GM18951 (cell line): ENCODE data around the gene MAP3K2.
"Not testable (repeated sequence)": the region's sequence is repeated elsewhere in the genome, so short reads cannot be mapped to it uniquely, and the experiment has no call there.

ENCODE experiments used
- POLR2A ChIP-seq: IDR thresholded peaks from 4 replicates; pipeline ENCODE4 v1.6.1; 2011; ENCODE audit warnings: mild to moderate bottlenecking; ENCODE audit not compliant: insufficient read length, insufficient read depth; ENCODE audit errors: extremely low read depth
- in situ Hi-C: fragments of 300-500 bp; cut with MboI; formaldehyde crosslinking; loops from one replicate; pipeline ENCODE4 v1.12.0; 2022; ENCODE audit warnings: low sequenced_read_pairs, mixed read lengths, inconsistent platforms; ENCODE audit not compliant: unreplicated experiment

Gene MAP3K2

DNA sequence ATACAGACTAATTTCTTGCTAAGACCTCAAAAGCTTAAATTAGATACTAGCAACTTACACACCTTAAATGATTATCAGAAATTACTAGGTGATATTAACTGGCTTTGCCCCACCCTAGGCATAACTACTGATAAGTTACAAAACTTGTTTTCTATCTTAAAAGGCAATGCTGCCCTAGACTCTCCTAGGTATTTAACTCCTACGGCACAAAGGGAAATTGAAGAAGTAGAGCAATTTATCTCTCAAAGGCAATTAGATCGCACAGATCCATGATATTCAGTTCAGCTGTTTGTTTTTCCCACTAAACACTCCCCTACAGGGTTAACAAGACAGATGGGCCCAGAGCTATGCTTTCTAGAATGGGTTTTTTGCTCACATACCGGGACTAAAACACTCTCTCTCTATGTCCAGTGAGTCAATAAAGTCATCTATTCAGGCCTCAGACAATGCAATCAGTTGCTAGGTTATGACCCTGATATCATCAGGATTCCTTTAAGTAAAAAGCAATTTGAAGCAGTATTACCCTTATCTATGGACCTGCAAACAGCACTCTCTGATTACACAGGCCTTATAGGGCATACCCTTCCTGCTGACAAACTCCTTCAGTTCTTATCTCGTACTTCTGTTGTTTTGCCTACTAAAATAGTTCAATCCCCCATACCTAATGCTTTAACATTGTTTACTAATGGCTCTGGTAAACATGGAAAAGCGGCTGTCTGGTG, 14.3 kb downstream of the MAP3K2 start:
- in situ Hi-C loops = no loop called here

DNA sequence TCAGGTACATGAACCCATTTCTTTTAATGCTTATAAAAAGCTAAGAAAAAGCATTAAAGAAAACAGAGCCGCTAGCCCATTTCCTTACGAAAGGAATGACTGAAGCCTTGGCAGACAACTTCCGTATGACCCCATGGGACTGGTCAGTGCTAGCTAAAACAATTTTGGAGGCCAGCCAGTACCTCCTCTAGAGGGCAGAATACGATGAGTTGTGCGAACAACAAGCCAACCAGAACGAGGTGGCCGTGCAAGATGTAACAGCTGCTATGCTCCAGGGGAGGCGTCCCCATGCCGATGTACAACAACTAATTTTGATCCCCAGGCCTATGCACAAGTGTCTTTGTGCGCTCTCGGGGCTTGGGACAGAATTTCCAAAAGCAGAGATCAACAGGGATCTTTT, 16.7 kb downstream of the MAP3K2 start:
- TF ChIP-seq POLR2A = no peak
- in situ Hi-C loops = no loop called here

More for the DNA sequence above, 14.3 kb downstream of the MAP3K2 start:
- no peak for TF ChIP-seq POLR2A

DNA sequence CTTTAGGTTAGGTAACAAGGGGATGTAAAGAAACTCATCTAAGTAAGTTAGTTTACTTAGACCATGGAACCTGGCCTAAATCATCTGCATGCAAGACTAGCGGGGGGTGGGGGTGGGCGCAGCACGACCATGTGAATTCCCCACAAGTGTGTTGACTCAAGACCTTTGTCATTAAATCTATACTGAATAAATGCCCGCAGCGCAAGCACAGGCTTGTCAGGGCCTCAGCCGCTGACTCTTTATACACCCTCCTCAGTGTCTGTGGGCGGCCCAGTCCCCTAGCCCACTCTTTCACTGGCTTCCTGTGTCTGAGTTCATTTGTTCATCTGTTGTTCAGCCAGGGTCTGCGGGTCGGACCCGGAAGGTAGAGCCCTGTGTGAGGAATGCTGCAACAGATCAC, 17.8 kb downstream of the MAP3K2 start:
- in situ Hi-C loops = no loop called here
- no peak for TF ChIP-seq POLR2A

DNA sequence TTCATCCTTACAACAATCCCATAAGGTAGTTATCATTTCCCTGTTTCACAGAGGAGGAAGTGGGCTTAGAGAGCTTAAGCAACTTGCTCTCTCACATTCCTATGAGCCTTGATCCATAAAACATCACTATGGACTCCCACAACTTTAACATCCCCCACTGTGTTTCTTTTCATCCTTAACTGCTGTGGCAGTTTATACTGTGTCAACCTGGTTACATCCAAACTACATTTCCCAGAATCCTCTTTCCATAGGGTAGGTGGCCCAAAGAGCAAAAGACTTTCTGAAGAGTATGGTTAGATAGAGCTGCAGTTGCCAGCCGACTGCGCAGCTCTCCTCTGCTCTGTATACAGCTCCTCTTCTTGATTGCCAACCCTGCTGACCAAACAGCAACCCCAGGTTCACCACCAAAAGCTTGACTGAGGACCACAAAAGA, 22.5 kb downstream of the MAP3K2 start:
- no peak for TF ChIP-seq POLR2A
- in situ Hi-C loops = no loop called here

DNA sequence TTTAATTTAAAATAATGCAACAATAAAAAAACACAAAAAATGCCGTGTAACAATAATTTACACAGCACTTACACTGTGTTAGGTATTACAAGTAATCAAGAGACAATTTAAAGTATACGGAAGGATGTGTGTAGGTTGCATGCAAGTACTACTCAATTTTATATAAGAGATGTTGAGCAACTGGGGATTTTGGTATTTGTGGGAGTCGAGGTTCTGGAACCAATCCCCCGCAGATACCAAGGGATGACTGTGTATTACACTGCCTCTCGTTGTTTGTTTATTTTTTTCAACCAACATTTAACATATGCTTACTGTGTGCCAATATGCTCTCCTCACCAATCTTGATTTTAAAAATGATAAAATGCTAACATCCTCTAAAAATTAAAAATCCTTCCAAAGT, 24.8 kb downstream of the MAP3K2 start:
- in situ Hi-C loops = no loop called here
- no peak for TF ChIP-seq POLR2A

DNA sequence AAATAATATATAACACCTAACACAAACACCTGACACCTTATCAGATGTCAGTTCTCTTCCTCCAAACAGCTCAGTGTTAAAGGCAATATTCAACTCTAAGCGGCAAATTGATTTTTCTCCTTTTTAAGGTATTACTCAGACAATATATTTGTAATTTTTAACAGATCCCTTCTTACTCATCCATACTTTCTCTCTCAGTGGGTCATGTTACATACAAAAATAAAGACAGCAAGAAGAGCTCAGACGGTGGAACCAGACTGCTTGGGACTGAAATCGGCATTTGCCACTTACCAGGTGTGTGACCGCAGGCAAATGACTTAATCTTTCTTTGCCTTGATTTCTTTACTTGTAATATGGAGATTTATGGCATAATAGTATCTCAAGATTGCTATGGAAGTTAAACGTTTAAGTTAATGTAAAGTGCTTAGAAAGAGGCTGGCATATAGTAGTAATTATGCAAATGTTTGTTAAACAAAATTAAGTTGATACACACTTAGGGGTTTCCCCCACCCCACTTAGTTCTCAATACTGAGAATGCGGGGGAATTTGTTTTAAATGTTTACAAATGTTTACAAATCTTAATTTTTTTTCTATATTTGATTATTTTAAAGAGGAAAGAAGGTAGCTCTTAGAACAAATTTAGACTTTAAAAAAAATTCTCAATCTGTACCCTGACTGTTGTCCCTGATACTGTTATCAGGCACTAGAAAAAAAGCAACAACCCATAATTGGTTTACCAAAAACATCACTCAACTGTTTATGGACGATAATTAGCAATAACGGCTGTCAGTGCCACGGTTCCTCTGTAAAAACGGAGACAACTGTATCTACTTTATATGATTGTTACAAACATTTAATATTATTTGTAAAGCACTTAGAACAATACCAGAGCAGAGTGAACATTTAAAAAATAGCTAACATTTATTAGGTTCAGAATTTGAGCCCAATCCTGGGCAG, 25.6 kb downstream of the MAP3K2 start:
- no peak for TF ChIP-seq POLR2A
- in situ Hi-C loops = no loop called here

DNA sequence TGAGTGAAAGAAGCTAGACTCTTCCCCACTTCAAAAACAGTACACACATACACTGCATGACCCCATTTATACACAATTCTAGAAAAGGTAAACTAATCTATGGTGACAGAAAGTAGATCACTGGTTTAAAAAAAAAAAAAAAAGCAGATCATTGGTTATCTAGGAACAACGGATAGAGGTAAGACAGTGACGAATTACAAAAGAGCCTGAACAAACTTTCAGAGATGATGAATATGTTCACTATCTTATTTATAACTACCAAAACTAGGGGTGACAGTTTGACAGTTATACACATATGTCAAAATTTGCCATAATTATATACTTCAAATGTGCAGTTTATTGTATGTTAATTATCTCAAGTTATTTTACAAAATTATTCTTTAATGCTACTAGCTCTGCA, 27.5 kb downstream of the MAP3K2 start:
- no peak for TF ChIP-seq POLR2A
- in situ Hi-C loops = no loop called here

DNA sequence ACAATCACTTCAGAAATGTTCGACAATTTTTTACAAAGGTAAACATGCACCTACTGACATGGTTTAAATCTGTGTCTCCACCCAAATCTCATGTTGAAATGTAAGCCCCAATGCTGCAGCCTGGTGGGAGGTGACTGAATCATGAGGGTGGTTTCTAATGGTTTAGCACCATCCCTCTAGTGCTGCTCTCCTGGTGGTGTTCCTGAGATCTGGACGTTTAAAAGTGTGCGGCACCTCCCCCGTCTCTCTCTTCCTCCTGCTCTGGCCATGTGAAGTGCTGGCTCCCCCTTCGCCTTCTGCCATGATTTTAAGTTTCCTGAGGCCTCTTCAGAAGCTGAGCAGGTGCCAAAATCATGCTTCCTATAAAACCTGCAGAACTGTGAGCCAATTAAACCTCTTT, 28.3 kb downstream of the MAP3K2 start:
- TF ChIP-seq POLR2A = no peak
- in situ Hi-C loops = no loop called here

DNA sequence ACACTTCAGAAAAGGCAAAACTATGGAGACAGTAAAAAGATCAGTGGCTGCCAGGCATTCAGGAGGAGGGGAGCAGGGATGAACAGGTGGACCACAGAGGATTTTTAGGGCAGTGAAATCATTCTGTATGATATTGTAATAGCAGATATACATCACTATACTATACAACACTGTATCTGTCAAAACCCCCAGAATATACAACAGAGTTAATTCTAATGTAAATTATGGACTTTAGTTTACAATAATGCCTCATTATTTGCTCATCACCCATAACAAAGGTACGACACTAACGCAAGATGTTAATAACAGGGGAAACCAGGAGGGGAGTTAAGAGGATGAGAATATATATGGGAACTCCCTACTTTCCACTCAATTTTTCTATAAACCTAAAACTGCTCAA, 28.8 kb downstream of the MAP3K2 start:
- TF ChIP-seq POLR2A = no peak
- in situ Hi-C loops = no loop called here

DNA sequence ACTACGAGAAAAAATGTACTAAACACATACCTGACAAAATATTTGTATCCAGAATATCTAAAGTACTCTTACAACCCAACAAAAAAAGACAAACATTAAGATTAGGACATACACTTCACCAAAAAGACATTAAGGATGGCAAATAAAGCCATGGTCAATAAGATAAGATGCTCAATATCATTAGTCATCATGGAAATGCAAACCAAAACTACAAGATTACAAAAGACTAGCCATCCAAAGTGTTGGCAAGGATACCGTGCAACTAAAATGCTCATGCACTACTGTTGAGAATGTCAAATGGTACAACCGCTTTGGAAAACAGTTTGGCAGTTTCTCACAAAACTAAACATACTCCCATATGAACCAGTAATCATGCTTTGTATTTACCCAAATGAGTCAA, 29.7 kb downstream of the MAP3K2 start:
- no peak for TF ChIP-seq POLR2A

DNA sequence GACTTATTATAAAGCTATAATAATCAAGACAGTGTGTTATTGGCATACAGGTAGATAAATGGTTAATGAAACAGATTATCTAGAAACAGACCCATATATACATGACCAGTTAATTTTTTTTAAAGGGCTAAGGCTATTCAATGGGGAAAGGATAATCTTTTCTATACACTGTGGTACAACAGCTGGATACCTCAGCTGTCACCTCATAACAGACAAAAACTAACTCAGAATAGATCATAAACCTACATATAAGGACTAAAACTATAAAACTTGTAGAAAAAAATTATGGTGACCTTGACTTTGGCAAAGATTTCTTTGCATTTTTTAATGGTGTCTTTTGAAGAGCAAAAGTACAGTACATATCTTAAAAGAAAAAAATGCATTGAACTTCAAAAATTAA, 30.2 kb downstream of the MAP3K2 start:
- in situ Hi-C loops = no loop called here
- no peak for TF ChIP-seq POLR2A

More for the DNA sequence above, 29.7 kb downstream of the MAP3K2 start:
- in situ Hi-C loops = no loop called here

DNA sequence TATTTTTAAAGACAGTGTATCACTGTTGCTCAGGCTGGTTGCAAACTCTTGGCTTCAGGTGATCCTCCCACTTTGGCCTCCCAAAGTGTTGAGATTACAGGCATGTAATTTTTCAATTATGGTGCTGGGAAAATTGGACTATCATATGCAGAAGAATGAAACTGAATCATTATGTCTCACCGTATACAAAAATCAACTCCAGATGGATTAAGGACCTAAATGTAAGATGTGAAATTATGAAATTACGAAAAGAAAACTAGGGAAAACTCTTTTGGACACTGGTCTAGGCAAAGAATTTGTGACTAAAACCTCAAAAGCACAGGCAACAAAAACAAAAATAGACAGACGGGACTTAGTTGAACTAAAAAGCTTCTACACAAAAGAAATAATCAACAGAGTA, 31.2 kb downstream of the MAP3K2 start:
- in situ Hi-C loops = no loop called here

DNA sequence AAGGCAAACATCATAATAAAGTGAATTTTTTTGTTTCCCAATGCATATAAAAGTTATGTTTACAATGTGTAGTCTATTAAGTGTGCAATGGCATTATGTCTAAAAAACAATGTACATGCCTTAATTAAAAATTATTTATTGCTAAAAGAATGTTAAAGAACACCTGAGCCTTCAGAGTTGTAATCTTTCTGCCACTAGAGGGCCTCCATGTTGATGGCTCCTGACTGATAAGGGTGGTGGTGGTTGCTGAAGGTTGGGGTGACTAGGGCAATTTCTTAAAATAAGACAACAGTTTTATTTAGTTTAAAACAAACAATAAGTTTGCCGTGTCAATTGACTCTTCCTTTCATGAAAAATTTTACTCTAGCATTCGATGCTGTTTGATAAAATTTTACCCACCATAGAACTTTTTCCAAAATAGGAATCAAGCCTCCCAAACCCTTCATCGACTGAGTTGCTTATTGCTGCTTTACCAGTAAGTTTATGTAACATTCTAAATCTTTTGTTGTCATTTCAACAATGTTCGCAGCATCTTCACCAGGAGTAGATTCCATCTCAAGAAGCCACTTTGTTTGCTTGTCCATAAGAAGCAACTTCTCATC, 32.3 kb downstream of the MAP3K2 start:
- in situ Hi-C loops = no loop called here
- TF ChIP-seq POLR2A = no peak

More for the DNA sequence above, 31.2 kb downstream of the MAP3K2 start:
- TF ChIP-seq POLR2A = no peak

DNA sequence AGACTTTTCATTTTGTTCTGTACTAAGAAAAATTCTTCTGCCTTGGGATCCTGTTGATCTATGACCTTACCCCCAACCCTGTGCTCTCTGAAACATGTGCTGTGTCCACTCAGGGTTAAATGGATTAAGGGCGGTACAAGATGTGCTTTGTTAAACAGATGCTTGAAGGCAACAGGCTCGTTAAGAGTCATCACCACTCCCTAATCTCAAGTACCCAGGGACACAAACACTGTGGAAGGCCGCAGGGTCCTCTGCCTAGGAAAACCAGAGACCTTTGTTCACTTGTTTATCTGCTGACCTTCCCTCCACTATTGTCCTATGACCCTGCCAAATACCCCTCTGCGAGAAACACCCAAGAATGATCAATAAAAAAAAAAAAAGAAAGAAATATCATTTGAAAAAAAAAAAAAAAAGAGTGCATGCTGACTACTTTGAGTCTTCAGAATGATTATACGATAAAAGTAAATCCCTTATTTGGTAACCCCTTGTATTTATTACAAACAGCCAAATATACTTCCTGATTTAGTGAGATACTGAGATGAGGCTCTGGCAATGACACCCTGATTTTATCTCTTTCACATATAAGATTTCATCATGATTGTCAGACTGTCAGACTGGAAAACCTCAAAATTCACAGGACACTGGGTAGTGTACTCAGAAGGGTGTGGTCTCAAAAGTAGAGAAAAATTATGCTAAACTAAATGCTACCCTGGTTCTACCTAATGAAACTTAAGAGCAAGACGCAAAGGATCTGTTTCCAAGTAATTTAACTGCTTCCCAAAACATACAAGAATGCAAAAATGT, 33.7 kb downstream of the MAP3K2 start:
- in situ Hi-C loops = not testable (repeated sequence)

DNA sequence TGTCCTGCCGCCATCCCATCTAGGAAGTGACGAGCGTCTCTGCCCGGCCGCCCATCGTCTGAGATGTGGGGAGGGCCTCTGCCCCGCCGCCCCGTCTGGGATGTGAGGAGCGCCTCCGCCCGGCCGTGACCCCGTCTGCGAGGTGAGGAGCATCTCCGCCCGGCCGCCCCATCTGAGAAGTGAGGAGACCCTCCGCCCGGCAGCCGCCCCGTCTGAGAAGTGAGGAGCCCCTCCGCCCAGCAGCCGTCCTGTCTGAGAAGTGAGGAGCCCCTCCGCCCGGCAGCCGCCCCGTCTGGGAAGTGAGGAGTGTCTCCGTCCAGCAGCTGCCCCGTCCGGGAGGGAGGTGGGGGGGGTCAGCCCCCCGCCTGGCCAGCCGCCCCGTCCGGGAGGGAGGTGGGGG, 34.6 kb downstream of the MAP3K2 start:
- in situ Hi-C loops = not testable (repeated sequence)
